Stimulated activated CD8-positive, alpha-beta memory T cell treated with anti-CD3 and anti-CD28 coated beads, Interleukin-15, amount 100 ng/mL, for 4 hours (primary cell): ENCODE data around the gene ZBTB7B.
A peak's percentile ranks its signal among the peaks of the same experiment; 100 is the strongest.

ENCODE experiments used
- DNase-seq, 2 donors: peaks; one replicate each; pipeline ENCODE4 v3.0.0-alpha.2; 2020; ENCODE audit warnings: low read depth in 2 of 2

The ZBTB7B gene

DNA sequence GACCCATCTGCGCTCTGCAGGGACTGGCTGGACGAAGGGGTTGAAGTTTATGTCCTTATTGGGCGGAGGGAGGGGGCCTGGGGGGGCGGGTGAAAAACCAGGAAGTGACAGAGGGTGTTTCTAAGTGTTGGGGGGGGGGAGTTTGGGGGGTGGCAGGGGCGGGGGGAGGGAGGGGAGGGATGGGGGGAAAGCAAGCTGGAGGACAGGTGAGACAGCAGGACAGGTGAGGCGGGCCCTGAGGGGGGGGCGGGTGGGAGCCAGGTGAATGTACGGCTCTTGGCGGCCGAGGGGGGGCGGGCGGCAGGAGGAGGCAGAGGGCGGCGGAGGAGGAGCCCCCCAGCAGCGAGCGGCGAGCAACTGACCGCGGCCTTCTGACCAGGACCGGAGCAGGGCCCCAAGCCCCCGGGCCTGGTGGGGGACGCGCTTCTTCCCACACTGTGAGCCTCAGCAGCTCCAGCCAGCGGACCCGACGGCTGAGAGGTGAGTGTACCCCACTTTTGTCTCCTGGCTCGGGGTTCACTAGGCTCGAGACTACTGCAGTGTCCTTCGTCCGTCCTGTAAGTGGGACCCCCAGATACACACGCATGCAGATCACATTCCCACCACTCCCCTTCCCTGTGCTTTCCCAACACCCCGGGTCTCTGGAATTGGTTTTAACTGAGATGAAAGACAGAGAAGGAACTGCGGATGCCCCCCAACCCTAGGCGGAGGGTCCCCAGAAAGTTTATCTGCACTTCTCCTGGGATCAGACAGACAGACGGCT lies at the start of gene ZBTB7B:
Gene ZBTB7B (plus strand): TSS at position 339 of the 763 bp plus-strand sequence. CDS start 11,859 bp downstream, outside the sequence.
- no peak for DNase-seq

DNA sequence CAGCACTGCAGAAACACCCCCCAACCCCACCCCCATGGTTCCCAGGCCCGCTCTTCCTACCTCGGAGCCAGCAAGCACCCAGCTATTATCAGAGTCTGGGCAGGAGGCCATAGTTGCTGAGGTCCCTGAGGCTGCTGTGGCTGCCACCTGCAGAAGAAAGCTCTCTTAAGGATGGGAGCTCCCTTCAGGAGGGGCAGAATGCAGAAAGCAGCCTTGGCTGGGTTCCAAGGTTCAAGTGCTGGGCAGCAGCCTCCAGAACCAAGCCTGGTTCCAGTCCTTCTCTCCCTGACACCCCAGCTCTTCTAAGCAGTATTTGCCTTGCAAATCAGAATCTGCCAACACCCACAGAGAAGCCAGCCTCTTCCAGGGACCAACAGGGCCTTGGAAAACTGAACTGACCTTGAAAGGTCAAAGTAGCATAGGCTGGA lies 49.0 kb upstream of the ZBTB7B start:
- no peak for DNase-seq

DNA sequence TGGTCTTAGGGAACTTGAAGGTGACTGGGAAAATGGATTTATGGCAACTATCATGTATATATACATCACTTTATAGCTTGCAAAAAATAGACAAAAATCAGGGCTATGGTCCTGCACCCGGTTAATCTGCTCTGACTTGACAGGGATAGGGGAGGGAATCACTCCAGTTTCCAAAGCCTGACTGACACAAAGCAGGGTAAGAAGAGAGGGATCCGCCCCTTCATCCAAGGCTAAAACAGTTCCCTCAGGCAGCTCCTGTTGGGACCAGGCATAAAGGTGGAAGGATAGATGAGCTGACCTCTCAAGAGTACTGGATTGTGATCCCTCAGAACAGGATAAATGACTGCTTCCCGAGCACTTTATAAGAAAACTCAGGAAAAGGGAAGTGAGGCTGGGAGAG lies 48.1 kb upstream of the ZBTB7B start:
- no peak for DNase-seq

DNA sequence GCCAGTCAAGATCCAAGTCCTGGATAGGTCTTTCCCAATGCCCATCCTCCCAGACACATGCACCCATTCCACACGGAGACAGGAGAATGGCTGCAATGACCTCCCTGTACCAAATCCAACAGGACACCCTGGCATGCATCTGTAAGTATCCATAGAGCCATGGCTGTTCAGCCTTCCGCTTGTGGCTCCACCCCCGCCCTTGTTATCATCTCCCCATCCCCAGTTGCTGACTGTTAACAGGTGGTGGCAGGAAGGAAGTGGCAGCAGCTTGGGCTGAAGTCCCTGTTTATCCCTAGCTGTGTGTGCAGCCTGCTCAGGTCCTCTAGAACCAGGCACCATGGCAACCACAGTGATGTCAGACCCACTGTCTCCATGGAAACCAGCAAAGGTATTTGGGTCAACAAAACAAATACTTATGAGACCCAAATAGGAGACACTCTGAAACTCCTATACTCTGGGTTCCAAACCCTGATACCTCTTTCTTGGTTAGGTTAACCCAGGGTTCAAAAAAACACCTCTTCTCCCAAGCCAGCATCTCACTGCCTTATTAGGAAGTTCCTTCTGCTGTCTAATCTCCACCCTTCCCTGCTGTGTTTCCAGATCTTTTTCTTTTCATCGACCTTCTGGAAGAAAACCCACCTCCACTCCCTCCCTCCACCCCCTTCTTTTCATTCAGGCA lies 47.4 kb upstream of the ZBTB7B start:
- DNase-seq = peak; percentile 34 to 69

DNA sequence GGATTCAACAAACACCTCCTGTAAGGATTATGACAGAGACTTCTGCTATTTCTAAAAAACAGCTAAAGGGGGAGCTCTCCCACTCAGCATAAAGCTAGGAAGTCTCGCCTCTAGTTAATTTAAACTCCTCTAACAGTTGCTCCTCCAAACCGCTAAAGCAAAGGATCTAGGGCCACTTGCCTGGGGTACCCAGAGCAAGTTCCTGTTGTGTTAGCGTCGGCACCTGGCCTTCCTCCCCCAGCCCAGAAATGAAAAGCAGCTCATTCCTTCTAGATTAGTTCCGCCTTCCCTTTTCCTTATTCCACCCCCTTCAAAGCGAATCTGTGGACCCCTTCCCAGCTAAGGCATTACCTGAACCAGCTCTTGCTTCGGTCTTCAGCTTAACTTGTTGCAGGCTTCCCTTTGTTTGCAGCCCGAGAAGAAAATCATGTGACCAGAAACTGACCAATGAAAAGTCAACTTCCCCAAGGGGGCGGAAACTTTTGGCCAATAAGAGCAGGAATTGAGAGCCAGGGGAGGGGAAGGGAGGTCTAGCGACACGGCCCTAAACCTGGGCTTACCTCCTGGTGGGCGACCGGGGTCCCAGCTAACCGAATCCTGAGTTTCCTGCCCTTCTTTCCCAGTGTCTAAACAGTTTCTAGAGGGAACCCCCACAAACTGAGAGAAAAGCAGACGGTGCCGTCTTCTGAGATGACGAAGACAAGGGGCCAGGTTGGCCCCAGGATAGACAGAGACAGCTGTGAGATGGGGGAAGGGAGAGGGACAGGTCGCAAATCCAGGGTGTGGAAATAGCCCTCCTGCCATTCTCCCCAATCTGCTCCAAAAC lies 46.7 kb upstream of the ZBTB7B start, which contains the start of gene PBXIP1:
Gene PBXIP1 (minus strand): TSS at position 382 of the 826 bp plus-strand sequence. CDS start 2,378 bp downstream, outside the sequence.
- DNase-seq = peak; percentile 35 to 70

DNA sequence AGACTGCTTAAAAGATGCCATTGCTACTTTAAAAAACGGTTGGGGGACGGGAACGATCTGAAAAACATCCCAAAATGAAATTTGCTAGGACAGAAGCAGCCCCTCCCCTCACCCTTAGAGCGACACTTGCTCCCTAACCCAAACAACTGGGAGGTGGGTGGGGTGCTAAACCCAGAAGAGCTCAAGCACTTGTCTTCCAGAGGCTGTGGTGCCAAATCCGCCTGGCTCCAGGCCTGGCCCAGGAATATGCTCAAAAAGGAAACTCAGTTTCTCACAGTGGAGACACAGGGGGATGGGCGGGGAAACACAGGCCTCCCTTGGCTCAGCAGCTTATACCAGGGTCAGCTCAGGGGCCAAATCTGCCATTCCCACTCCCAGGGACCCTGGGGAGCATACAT lies 46.1 kb upstream of the ZBTB7B start:
- DNase-seq = no peak

DNA sequence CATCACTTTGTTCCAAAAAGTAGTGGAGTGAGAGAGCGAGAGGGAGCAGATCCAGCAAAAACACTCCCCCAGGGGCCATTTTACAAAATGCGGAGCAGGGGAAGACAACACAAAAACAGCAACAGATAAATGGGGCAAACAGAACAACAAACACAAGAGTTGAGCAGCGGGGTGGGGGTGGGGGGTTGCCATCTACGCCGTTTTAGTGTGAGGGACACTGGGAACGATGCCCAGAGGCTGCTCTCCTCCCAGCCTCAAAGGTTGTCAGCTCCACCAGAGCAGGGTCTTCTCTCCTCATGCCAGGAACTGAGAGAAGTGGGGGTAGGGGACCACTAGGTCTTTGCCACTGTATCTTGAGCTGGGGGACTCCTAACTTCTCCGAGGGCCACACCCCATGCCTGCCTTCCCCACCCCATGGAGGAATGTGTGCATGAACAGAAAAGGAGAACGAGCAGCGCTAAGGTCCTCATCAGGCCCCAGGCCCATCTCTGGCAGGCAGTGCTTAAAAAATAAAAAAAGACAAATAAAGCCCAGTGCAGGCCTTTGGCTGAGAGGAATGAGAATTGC lies 45.4 kb upstream of the ZBTB7B start:
- no peak for DNase-seq

DNA sequence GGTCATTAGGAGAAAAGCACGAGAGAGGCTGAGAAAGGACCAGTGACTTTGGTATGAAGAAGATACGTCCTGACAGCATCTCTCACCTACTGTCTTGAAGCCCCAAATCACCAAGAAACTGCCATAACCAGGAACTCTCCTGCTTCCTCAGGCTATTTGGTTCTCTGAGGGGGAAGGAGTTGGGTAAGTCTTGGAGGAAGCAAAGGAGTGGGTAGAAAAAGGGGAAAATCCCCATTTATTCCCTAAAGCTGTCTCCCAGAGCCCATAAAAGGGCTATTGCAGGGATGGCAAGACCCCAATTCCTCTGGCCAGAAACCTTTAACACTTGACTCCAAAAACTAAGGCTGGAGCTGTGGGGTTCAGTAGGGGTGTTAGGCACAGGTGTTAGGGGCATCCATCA lies 44.6 kb upstream of the ZBTB7B start:
- no peak for DNase-seq

DNA sequence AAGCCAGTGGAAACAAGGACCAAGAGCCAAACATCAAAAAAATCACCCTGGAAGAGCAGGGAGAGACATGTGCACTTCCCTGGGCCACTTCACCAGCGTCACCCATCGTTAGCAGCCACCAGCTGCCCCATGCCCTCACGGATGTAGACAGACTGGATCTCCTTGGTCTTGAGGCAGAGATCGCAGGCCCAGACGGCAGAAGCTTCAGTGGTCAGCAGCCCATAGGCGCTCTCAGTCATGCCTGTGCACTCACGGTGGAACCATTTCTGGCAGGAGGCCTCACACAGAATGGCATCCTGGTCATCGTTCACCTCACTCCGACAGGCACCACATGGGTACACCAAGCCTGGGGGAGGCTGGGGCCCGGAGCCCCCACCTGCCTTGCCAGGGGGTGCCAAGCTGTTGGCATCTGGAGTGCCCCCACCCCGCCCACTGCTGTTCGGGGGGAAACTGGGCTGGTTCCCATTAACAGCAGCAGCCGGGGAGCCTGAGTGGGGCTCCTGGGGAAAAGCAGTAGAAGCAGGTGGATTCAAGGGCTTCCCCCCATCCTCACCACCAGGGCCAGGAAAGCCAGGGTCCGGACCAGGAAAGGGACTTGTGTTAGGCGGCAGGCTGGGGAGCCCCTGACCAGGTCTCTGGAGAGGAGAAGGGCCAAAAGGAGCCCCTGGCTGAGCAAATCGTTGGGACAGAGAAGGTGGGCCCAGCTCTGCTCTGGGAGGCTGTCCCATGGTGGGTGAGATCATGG lies 43.7 kb upstream of the ZBTB7B start:
- no peak for DNase-seq

DNA sequence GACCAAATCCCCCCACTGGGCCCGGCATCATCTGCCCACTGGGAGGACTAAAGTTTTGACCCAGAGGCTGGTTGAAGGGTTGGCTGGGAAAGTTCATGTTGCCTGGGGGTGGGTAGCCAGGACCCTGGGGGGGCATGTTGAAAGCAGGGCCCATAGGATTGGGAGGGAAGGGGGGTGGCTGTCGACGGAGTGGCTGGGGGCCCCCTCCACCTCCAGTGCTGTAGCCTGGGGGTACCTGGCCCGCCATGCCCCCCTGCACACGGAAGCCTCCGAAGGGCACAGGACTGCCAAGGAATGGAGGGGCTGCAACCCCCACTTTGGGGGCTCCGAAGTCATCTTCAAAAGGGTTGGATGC lies 43.2 kb upstream of the ZBTB7B start:
- no peak for DNase-seq

DNA sequence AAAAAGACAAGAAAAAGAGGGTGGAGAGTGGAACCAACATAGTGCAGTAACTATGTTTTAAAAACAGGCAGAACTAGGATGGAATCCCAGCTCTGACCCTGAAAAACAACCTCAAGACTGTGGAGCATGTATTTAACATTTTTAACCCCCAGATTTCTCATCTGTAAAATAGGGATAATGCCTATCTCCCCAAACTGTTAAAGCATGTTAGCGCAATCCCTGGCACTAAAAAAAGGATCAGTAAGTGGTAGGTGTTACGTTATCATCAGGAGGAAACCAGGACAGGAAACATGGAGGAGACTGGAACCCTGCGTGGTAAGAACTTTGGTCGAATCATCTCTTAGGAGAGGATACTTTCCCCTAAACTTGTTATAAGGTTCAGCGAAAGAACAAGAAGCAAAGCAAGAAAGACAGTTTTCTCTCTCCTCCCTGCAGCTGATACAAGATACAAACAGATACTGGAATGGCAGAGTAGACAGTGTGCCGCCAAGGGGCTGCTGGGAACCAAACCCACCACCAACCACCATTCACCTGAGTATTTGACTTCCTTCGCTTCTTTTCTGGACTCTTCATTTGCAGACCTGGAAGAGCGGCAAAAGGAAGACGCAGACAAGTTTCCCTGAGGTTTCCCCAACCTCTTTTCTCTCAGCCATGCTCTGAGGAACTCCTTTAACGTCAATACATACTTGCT lies 42.0 kb upstream of the ZBTB7B start:
- DNase-seq = no peak

DNA sequence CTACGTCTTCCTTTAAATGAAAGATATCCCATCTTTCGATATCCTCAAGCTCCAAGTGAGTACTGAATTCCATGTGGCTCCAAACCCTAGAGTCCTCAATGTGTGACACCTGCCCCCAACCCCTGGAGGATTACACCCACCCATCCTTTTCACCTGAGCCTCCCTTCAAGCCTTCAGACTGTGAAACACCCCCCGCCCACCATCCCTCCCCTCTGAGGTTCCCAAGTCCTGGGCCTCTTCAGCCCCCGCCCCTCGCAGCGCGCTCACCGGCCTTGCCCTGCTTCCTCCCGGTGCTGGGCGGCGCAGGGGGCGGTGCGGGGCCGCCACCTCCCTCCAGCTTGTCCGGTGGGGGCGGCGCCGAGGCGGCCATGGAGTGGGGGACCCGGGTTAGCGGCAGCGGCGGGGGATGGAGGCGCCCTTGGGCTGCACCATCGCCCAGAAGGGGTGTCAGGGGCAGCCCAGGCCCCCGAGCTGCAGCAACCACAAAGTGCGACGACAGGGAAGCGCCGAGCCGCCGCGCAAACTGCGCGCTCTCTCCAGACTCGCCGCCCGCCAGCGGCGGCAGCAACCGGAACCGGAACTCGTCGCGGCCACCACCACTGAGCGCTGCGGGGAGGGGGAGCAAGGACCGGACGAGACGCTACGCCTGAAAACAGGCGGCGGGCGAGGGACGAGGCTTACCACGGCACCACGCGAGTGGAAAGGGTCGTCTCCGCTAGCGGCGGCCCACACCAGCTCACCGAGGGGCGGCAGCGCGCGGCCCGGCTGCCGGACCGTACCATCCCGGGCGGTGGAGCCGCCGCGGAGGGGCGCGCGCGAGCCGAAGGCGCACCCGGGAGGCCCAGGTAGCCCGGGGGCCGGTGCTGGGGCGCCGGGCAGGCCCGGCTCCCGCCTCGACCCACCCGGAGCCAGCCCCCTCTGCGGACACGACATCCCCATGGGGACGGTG lies 41.1 kb upstream of the ZBTB7B start, which contains the start of gene PYGO2:
Gene PYGO2 (minus strand): TSS at position 576 of the 949 bp plus-strand sequence. CDS start 206 bp downstream, at position 370.
- peak; percentile 63 to 66 for DNase-seq

DNA sequence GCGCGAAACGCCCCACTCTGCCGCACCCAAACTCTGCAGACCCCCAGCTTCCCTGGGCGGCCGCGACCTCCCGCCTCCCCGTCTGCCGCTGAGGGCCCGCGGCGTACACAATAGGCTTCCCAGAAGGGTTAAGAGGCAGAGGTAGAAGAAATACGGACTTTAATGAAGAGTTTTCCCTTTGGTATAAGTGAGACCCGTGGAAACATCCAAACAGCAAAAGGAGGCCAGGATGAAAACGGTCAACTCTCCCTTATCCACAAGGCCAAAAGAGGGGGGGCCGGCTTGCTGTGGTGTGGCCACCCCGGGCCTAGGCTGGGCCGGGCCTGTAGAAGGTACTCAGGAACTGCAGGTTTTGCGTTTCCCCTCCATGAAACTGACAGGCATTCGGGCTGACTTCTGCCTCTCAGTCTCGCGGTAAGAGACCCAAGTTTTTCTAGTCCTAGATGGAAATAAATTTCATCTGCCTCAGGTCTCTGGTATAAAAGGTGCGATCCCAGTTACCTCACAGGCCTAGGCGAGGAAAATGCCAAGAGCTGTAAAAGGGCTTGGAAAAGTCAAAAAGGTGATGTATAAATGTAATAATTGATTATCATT lies 40.3 kb upstream of the ZBTB7B start:
- DNase-seq = no peak

DNA sequence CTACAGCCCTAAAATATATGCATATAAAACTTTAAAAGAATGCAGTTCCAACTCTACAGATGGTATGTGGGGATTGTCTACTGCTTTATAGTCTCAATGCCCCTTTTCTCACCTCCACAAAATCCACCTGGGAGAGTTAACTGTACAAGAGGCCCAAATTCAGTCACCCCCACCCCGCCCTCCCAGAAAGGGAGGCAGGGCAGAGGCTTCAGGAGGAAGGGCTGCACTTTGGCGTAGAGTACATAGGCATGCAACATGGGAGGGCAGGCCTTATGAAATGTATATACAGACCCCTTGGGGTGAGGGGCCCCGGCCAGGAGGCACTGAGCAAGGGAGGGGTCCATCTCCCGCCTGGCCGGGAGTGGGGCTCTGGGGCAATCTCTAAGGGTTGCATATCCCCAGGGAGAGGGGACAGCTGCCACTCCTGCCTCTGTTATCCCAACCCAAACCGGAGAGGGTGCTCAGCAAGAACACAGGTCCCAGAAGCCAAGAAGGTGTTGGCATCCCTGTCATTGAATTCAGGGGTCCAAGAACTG lies 39.7 kb upstream of the ZBTB7B start:
- no peak for DNase-seq

DNA sequence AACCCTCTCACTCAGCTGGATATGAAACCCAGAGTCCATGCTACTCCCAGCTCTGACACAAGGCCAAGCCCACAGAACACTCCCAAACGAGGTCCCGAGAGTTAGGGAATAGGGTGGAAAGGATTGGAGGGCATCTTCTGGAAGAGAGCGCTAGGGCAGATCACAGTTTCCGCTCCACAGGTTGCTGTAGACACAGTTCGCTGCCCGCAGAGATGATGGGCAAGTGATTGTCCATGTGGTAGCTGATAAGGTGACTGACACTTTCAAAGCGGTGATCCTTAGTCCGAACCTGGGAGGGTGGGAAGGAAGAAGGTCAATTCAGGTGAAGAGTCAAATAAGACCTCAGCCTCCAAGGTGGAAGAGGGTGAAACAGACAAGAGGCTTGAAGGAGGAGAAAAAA lies 39.0 kb upstream of the ZBTB7B start:
- DNase-seq = no peak

DNA sequence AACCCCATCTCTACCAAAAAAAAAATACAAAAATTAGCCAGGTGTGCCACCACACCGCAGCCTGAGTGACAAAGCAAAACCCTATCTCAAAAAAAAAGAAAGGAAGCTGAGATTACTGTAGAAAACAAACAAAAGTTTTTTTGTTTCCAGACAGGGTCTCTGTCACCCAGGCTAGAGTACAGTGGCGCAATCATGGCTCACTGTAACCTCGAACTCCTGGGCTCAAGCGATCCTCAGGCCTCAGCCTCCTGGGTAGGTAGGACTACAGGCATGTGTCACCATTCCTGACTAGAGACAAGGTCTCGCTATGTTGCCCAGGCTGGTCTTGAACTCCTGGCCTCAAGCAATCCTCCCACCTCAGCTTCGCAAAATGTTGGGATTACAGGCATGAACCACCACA lies 38.2 kb upstream of the ZBTB7B start:
- DNase-seq = no peak

DNA sequence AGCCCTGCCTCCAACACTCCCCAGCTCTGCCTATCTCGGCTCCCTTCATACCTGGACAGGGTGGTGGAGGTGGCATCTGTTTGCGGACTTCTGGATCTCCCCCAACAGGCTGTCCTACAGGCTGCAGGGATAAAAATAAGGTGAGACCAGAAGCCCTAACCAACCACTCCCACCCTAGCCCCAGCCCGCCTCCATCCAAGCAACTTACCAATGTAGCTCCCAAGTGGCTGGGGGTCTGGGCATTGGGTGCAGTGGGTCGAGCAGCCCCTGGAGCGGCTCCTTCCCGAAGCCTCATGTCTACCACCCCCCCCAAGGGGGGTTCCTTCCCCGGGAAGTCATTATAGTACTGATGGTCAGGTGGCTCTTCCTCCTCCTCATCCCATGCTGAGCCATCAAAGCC lies 36.5 kb upstream of the ZBTB7B start:
- DNase-seq = no peak

DNA sequence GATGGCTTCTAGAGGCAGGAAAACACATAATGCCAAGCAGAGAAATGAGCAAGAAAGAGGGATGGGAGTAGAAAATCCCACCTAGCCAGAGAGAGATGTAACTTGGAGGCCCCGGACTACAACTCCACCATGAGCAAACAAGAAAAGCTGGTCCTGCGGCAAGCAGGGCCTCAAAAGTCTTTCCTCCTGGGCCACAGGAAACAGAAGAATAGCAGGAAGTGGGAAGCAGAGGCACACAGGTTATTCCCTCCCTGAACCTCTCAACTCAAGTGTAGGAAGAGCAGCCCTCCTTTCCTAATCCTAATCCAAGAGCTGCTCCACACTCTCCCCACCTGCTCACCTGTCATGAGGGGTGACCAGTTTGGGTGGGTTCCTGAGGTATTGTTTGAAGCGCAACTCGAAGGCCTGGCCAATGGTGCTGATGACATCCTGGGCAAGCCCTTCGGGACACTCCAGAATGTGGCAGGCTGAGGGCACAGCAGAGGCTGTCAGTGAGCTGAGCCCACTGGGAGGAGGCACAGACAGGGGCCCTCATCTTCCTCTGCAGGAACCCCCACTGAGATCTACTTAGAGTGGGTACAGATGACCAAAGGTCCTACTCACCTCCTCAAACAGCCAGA lies 35.2 kb upstream of the ZBTB7B start:
- DNase-seq = no peak
